ELR (cell line): ENCODE measurements around the gene VAV3.
"Not testable (repeated sequence)": the region's sequence is repeated elsewhere in the genome, so short reads cannot be mapped to it uniquely, and the experiment has no call there.

Source experiments
- DNase-seq: peaks from one replicate; pipeline ENCODE4 v3.0.0-alpha.2; 2015; ENCODE audit warnings: low read depth

The VAV3 gene

DNA sequence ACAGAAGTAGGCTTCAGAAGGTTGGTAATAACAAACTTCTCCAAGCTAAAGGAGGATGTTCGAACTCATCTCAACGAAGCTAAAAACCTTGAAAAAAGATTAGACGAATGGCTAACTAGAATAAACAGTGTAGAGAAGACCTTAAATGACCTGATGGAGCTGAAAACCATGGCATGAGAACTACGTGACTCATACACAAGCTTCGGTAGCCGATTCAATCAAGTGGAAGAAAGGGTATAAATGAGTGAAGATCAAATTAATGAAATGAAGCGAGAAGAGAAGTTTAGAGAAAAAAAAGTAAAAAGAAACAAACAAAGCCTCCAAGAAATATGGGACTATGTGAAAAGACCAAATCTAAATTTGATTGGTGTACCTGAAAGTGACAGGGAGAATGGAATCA is 231.6 kb downstream of the VAV3 start:
- not testable (repeated sequence) for DNase-seq

GRCh38 chr1:107727866-107728265 is 237.1 kb downstream of the VAV3 start:
- DNase-seq = no peak

GRCh38 chr1:107726860-107727259 is 238.1 kb downstream of the VAV3 start:
- no peak for DNase-seq

DNA sequence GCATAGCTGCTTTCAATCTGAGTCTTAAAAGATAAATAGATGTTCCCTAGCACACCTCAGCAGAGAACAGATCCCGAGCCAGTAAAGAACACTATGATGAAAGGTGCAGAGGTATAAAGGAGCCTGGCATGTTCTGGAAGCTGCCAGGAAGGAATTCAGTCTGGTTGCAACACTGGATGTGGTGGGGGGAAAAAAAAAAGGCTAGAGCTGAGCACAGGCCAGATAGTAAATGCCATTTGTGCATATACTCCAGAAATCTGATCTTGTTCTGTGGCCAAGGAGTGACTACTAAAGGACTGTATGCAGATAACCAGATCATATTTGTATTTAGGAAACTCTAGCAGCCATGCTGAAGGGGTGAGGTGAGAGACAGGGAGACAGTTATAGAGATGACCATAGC is 240.3 kb downstream of the VAV3 start:
- DNase-seq = no peak

- not testable (repeated sequence) for DNase-seq
Observed at GRCh38 chr1:107720210-107720609, 244.8 kb downstream of the VAV3 start.

DNA sequence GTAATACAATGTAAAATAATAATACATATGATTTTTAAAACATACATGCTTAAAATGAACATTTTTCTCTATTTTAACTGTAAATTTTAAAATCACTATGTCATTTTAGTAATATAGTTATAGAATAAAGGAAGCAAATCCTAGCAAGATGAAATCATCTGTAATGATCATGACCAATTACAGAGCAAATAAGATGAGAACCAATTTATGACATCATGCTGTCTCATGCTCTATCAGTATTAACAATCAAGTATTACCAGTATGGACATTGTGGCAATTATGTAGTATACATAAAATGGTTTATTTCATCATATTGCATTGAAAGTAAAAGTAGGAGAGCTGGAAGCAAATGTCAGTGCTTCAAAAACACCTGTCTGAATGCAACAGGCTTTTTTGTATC is 255.0 kb downstream of the VAV3 start:
- DNase-seq = no peak

- DNase-seq = no peak
Observed at GRCh38 chr1:107707111-107707510, 257.9 kb downstream of the VAV3 start.

GRCh38 chr1:107706182-107706581 is 258.8 kb downstream of the VAV3 start:
- DNase-seq = no peak

DNA sequence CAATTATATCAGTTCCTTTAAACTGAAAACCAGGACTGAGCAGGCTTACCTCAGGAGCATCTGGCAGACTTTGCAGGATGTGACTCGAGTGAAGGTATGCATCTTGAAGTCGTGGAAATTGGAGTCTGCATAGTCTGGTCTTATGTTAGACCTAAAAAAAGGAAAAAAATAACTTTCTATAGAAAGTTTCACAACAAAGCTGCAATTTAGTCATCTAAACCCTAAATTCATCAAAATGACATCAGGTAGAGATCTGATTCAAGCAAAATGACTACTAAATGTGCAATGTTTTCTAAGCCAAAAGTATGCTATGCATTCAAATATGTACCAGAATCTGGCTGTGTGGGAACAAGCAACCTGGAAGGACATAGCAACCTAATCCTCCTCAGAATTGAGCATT is 260.1 kb downstream of the VAV3 start:
- no peak for DNase-seq

DNA sequence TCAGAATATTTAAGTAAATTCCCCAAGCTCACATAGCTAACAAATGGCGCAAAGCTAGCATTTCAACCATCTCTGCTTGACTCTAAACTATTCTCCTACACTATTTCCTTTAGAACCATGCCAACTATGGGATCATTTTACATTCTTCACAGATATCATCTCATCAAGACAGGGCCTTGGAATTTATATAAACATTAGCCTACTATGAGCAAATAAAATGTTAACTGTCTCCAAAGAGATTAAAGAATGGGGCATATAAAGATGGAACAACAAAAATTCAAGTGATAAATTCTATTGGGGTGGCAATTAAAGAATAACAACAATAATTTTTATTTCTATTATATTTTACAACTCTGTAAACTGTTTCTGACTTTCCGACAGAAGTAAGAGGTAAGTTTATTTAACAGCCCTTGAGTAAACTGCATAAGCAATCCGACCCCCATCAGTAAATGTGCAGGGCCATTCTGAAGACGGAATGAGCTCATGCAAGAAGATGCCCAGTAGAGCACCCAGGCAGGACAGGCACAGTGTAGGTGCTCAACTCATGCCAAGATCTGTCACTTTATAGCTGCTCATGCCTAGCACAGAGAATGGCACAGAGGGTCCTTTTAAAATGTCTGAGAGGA is 261.9 kb downstream of the VAV3 start:
- no peak for DNase-seq

DNA sequence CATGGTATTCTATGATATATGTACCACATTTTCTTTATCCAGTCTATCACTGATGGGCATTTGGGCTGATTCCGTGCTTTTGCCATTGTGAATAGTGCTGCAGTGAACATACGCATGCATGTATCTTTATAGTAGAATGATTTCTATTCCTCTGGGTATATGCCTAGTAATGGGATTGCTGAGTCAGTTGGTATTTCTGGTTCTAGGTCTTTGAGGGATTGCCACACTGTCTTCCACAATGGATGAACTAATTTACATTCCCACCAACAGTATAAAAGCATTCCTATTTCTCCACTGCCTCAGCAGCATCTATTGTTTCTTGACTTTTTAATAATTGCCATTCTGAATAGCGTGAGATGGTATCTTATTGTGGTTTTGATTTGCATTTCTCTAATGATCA is 264.3 kb downstream of the VAV3 start:
- DNase-seq = not testable (repeated sequence)

GRCh38 chr1:107698161-107698560 is 266.8 kb downstream of the VAV3 start:
- no peak for DNase-seq

- peak; percentile 24 for DNase-seq
Observed at GRCh38 chr1:107695341-107695740, 269.6 kb downstream of the VAV3 start.

- DNase-seq = no peak
Observed at GRCh38 chr1:107692580-107693345, 272.2 kb downstream of the VAV3 start.

GRCh38 chr1:107691540-107691939 is 273.4 kb downstream of the VAV3 start:
- peak; percentile 23 for DNase-seq

DNA sequence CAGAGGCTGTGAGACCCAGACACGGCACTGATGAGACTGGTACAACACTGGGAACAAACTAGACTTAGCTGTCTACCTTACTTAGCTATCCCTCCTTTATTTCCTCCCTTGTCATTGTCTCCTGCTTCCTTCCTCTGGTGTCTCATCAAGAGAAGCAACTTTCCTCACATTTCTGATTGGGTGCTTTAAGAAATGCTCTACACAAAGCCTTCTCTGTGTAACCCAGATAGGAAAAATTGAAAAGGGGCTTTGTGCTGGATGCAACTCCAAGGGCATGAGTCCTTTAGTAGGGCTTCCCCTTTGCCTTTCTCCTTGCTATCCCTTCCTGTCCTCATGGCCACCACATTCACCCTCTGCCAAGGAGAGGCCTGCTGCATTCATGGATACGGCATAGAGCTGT is 274.5 kb downstream of the VAV3 start:
- DNase-seq = no peak

DNA sequence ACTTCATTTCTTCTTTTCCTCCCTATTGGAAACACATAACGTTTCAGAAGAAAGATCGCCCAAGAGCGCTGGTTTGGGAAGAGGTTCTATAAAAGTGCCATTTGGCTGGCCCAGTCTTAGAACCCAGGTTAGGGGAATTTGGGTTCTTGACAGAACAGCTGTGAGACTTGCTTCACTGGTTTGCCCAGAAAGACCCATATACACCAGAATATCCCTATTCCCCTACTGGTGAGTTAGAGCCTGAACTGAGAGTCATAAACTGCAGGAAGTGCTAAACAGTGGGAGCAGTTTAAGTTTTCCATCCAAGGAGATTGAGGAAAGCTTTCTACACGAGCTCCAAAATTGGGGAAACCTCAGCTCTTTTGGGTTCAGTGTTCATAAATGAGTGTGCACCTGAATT is 275.2 kb downstream of the VAV3 start:
- DNase-seq = no peak

- DNase-seq = no peak
Observed at GRCh38 chr1:107689159-107689558, 275.8 kb downstream of the VAV3 start.

DNA sequence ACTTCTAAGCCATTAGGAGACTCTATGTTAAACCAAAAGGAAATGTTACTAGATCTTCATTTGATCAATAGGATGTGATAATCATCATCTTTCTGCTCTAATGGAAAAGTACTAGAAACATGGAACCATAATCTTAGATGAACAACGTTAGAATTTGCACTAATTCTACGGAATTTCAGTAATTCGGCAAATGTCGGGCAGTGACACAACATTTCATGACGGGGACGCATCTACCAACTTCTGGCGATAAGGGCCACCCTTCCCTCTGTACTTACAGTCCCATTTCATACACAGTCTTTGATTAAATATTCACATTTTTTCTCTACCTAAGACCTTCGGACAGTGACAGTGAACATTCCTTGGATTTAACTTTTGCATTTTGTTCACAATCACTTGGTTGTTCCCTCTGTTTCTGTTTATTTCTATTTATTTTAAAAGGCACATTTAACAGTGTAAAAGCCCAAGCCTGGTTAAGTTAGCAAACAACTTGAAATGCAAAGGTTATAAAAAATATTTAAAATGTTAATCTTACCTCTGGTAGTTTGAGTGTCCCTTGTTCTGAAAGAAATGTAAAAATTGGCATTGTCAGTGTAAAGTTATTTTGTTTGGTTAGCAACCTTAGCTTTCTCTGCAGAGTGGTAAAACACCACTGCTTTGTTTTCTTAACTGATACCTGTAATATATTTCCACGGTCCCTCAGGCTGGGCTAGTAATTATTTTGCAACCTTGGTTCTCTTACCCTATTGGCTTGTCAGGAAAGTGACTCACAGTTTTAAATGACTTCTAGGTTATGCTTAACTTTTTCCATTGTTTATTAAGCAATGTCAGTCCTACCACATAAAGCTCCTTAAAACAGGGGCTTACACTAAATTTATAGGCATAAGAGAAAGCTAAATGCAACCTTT is 276.9 kb downstream of the VAV3 start:
- DNase-seq = no peak

DNA sequence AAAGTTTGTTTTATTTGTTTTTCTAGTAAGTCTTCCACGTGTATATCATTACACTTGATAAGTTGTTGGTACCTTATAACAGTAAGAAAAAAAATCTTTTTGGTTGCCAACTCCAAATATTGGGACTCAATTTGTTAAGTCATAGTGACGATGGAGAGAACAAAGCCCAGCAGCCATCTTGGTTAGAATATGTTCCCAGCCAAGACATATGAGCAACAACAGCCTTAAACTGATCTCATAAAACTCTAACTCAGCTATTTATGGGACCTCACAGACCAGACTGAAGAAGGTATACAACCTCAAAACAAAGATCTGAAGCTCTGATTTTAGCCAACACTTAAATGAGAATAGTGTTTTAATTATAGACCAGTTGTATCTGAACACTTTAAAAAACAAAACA is 281.3 kb downstream of the VAV3 start:
- DNase-seq = no peak

GRCh38 chr1:107683191-107683657 is 281.8 kb downstream of the VAV3 start:
- DNase-seq = no peak

GRCh38 chr1:107682467-107682866 is 282.5 kb downstream of the VAV3 start:
- no peak for DNase-seq

GRCh38 chr1:107681001-107681479 is 283.9 kb downstream of the VAV3 start:
- no peak for DNase-seq
